Kidney (tissue), 14 donors: ENCODE measurements around the gene SORCS2. TPM values are rescaled to one million over a fixed set of nuclear protein-coding genes. Genes with fewer than 3 reads are reported as not detected.

ENCODE experiments used
- DNase-seq, 5 donors: peaks; one replicate each; pipeline ENCODE4 v3.0.0-alpha.2; 2013 to 2020
- FAIRE-seq: peaks from 2 replicates; lab custom pipeline; 2012; peaks lifted over from hg19 to GRCh38; lab: Jason Lieb, UNC
- H3K27ac ChIP-seq, 2 donors: one replicate each; pipeline ENCODE4 v1.7.0; 2013; ENCODE audit warnings: low read depth in 2 of 2, low read length in 2 of 2, inconsistent platforms in 1 of 2
- H3K27me3 ChIP-seq: one replicate; pipeline ENCODE4 v1.7.1; 2013; ENCODE audit warnings: low read length, inconsistent platforms; ENCODE audit not compliant: control insufficient read depth, insufficient read depth
- H3K36me3 ChIP-seq, 3 donors: one replicate each; pipeline versions ENCODE4 v1.7.0 to v1.7.1; 2013; ENCODE audit warnings: low read length in 3 of 3, control low read depth in 1 of 3, inconsistent platforms in 1 of 3; ENCODE audit not compliant: insufficient read depth in 3 of 3, control insufficient read depth in 2 of 3
- H3K4me1 ChIP-seq, 3 donors: one replicate each; pipeline versions ENCODE4 v1.7.0 to v1.7.1; 2013; ENCODE audit warnings: low read length in 3 of 3, inconsistent platforms in 1 of 3, low read depth in 1 of 3; ENCODE audit not compliant: control insufficient read depth in 2 of 3, insufficient read depth in 2 of 3
- H3K4me3 ChIP-seq, 3 donors: one replicate each; pipeline versions ENCODE4 v1.7.0 to v1.8.1; 2013; ENCODE audit warnings: low read length in 3 of 3, control low read depth in 1 of 3, inconsistent platforms in 1 of 3
- H3K9ac ChIP-seq, 3 donors: one replicate each; pipeline versions ENCODE4 v1.7.0 to v1.7.1; 2013; ENCODE audit warnings: low read length in 3 of 3, control low read depth in 1 of 3, inconsistent platforms in 1 of 3
- H3K9me3 ChIP-seq, 3 donors: one replicate each; pipeline versions ENCODE4 v1.7.0 to v1.7.1; 2013; ENCODE audit warnings: low read length in 3 of 3, control low read depth in 1 of 3, inconsistent platforms in 1 of 3; ENCODE audit not compliant: control insufficient read depth in 2 of 3, insufficient read depth in 1 of 3
- CTCF ChIP-seq: IDR thresholded peaks from 3 replicates; pipeline ENCODE4 v1.5.1; 2012; ENCODE audit warnings: mild to moderate bottlenecking, moderate library complexity, borderline replicate concordance; ENCODE audit not compliant: insufficient read depth; ENCODE audit errors: extremely low read depth
- intact Hi-C: fragments of 100-400 bp; cut with DNase I; formaldehyde crosslinking; loops from one replicate; pipeline ENCODE4 v1.11.1; 2022
- polyA plus RNA-seq: library from polyadenylated mRNA; stranded (reverse); fragments of 350-450 nt; fragmentation: Illumina TruSeq; extraction: RNeasy Lipid Tissue Mini Kit (QIAGEN cat#74804); gene quantifications from one replicate; pipeline ENCODE4 v1.2.3, GENCODE V29; 2014; ENCODE audit warnings: low read depth, low replicate concordance; ENCODE audit not compliant: insufficient read depth
- total RNA-seq: library from RNA; stranded (reverse); fragmentation: NEBNext Ultra II Directional; extraction: Animal tissue kit (Norgen Biotek cat#: 25700); gene quantifications from one replicate; pipeline ENCODE4 v1.2.1, GENCODE V29; 2021
- donor health status: control.
- donor health status: control.
- donor health status: control.
- donor health status: control.
- donor health status: control.
- donor health status: DM: yes; HTN: yes; CAD: no.
- donor health status: Normal renal cell carcinoma (clear cell type).

The SORCS2 gene
- total and polyA plus RNA-seq, 2 donors from 2014 or later, result 6.1 to 9.1 TPM

GRCh38 chr4:7565483-7565882 is 373.1 kb downstream of the SORCS2 start:
- DNase-seq (no peak), FAIRE-seq (no peak)
- Histone ChIP-seq H3K4me3 (no peak overlapping the region), H3K36me3 (no peaks in the 10 kb centered on the region), H3K4me1 (no peaks in the 10 kb centered on the region), H3K9ac (no peak overlapping the region), H3K9me3 (peaks cover 0 to 3% (median 3%) of the 10 kb centered on the region in 3 donors), H3K27ac (no peak overlapping the region), H3K27me3 (no peaks in the 10 kb centered on the region)
- TF ChIP-seq CTCF, result no peak
- intact Hi-C loops, result no loop called here

DNA sequence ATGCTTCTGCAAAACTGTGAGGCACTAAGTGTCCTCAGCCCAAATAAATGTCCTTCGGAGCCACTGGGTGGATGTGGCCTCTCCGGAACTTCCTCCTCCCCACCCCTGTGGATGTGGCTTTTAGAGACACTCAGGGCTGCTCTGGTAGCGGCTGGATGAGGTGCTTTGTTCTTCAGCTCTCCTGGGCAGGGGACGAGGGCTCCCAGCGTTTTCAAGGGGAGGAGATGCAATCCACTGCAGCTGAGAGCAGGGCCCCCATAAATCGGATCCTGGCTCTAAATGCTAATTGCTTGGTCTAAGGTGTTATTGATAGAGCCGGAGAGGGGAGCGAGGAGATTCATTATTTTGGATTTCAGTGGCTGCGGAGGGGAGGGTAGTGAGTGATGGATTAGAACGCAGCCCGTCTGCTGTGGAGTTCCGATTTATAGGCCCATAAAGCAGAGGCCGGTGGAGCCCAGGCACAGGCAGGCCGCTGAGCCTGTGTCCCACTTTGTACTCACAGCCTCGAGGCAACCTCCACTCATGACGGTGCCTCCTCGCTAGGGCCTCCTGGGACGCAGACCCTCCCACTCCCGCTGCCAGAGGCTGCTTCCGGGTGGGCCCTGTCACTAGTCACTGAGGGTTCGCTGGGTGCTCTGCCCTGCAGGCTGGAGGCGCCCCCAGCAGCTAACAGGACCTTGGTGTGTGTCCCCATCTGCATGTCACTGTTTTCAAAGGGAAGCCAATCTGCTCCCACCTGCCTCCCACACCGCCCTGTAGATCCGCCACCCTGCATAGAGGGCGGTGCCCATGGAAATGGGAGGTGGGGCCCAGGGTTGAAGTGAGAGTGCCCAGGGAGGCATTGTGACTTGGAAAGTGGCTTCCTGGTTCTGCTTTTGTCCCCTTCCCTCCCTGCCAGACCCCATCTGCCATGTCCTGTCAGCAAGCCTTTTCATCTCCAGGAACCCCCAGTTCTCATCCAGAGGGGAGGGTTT is 377.8 kb downstream of the SORCS2 start:
- H3K4me3 ChIP-seq, result no peak overlapping the region
- TF ChIP-seq CTCF, result no peak
- H3K27me3 ChIP-seq, result no peaks in the 10 kb centered on the region
- intact Hi-C loops, result no loop called here
- no peak overlapping the region for H3K27ac ChIP-seq
- H3K36me3 ChIP-seq, result no peaks in the 10 kb centered on the region
- DNase-seq, result no peak
- H3K4me1 ChIP-seq, result no peaks in the 10 kb centered on the region
- H3K9me3 ChIP-seq, result peaks cover 0 to 6% (median 3%) of the 10 kb centered on the region in 3 donors
- no peak overlapping the region for H3K9ac ChIP-seq
- no peak for FAIRE-seq

GRCh38 chr4:7571001-7571400 is 378.7 kb downstream of the SORCS2 start:
- DNase-seq, result no peak
- Histone ChIP-seq H3K27me3 (no peaks in the 10 kb centered on the region), H3K4me1 (no peaks in the 10 kb centered on the region), H3K27ac (no peak overlapping the region), H3K36me3 (no peaks in the 10 kb centered on the region), H3K9me3 (peaks cover 0 to 8% (median 2%) of the 10 kb centered on the region in 3 donors), H3K4me3 (no peak overlapping the region), H3K9ac (no peak overlapping the region)
- TF ChIP-seq CTCF, result no peak
- intact Hi-C loops, result no loop called here
- no peak for FAIRE-seq
